Gastrocnemius medialis (tissue), 4 donors: Measurements from ENCODE around the gene ELAVL1. TPM values are rescaled to one million over a fixed set of nuclear protein-coding genes. Genes with fewer than 3 reads are reported as not detected.

Experiments
- ATAC-seq, 2 donors: fragments of 150-250 bp; one replicate each; pipeline ENCODE4 v1.9.1; 2016
- DNase-seq, 2 donors: peaks; one replicate each; pipeline ENCODE4 v3.0.0-alpha.2; 2019
- H3K27ac ChIP-seq, 4 donors: fragments of 200-600 bp; sonication (generic); 1 replicate in 1 of 4; 2 replicates in 3 of 4; pipeline ENCODE4 v1.5.1; 2016 to 2018; ENCODE audit warnings: mild to moderate bottlenecking in 2 of 4, moderate library complexity in 1 of 4
- H3K27me3 ChIP-seq, 3 donors: fragments of 200-600 bp; sonication (generic) in 2 of 3; 1 replicate in 1 of 3; 2 replicates in 2 of 3; pipeline versions ENCODE4 v1.5.1 to v1.6.0; 2016 to 2019; ENCODE audit warnings: mild to moderate bottlenecking in 1 of 3, moderate library complexity in 1 of 3
- H3K36me3 ChIP-seq, 2 donors: fragments of 200-600 bp; sonication (generic) in 1 of 2; one replicate each; pipeline ENCODE4 v1.5.1; 2017 to 2018
- H3K4me1 ChIP-seq, 2 donors: fragments of 200-600 bp; sonication (generic) in 1 of 2; one replicate each; pipeline ENCODE4 v1.5.1; 2016 to 2017; ENCODE audit warnings: mild to moderate bottlenecking in 2 of 2
- H3K4me3 ChIP-seq, 4 donors: fragments of 200-600 bp; sonication (generic) in 3 of 4; 1 replicate in 1 of 4; 2 replicates in 3 of 4; pipeline ENCODE4 v1.5.1; 2016 to 2019; ENCODE audit warnings: mild to moderate bottlenecking in 2 of 4
- H3K9me3 ChIP-seq, 3 donors: fragments of 200-600 bp; sonication (generic) in 2 of 3; 1 replicate in 1 of 3; 2 replicates in 2 of 3; pipeline ENCODE4 v1.5.1; 2016 to 2019
- CTCF ChIP-seq, 5 experiments: fragments of 450-650 bp in 3 of 5; fragments of 200-600 bp in 2 of 5; sonication (generic) in 2 of 5; IDR thresholded peaks in 4 of 5; conservative IDR thresholded peaks in 1 of 5; 1 replicate in 4 of 5; 2 replicates in 1 of 5; pipeline ENCODE4 v1.5.1; 2016 to 2019; ENCODE audit warnings: antibody characterized with exemption in 5 of 5, mild to moderate bottlenecking in 3 of 5, moderate library complexity in 3 of 5
- POLR2A ChIP-seq, 2 donors: fragments of 450-650 bp; IDR thresholded peaks; one replicate each; pipeline ENCODE4 v1.6.1; 2017; ENCODE audit warnings: antibody characterized with exemption in 2 of 2, mild to moderate bottlenecking in 2 of 2, moderate library complexity in 2 of 2
- in situ Hi-C, 4 donors: fragments of 200-750 bp; cut with MboI; loops; one replicate each; pipeline versions ENCODE4 v1.15.0 to v1.8.0; 2017; ENCODE audit warnings: low sequenced_read_pairs in 4 of 4
- intact Hi-C: fragments of 100-400 bp; cut with DNase I; formaldehyde crosslinking; loops from one replicate; pipeline ENCODE4 v1.15.1; 2023; ENCODE audit warnings: low total_unique reads
- total RNA-seq, 4 donors: library from RNA; depleted of rRNA; stranded (reverse); fragments of >200 nt; gene quantifications; one replicate each; pipeline versions ENCODE4 v1.1.0 to v1.2.3, GENCODE V29; 2016

Gene ELAVL1
- total RNA-seq, 4 donors from 2014 or later: 18.2 to 40.5 (median 28.9) TPM

DNA sequence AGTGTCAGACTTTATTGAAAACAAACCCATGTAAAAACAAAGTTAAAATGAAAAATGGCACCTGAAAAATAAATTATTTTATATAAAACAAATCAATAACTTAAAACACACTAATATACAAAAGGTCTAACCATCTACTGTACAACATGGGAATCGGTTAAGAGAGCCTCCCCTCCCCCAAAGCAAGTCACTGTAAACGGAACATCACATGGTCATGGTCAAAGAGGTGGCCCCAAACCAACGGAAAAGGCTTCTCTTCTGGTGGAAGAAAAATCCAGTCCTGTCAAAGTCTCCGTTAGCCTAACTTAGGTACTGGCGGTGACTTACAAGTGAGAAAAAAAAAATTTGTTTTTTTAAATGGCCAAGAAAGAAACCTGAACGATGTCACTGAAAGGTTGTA, 46.2 kb downstream of the ELAVL1 start:
- Histone ChIP-seq H3K4me3 (no peak overlapping the region), H3K9me3 (no peaks in the 10 kb centered on the region), H3K36me3 (peaks cover 0 to 35% of the 10 kb centered on the region in 2 donors), H3K27me3 (no peaks in the 10 kb centered on the region), H3K27ac (no peak overlapping the region), H3K4me1 (no peaks in the 10 kb centered on the region)
- in situ Hi-C loops: no loop called here
- intact Hi-C loops: no loop called here
- ATAC-seq (no peak), DNase-seq (no peak)
- TF ChIP-seq POLR2A (IDR thresholded peaks at IDR 0.05) (no peak), CTCF (IDR thresholded peaks at IDR 0.05 in 4 of 5, conservative IDR thresholded peaks at IDR 0.05 in 1 of 5) (no peak)

- no peak overlapping the region for H3K4me3 ChIP-seq
- no peak for ATAC-seq
- H3K36me3 ChIP-seq: peaks cover 0 to 5% of the 10 kb centered on the region in 2 donors
- H3K4me1 ChIP-seq: peaks cover 14 to 17% of the 10 kb centered on the region in 2 donors
- in situ Hi-C loops: no loop called here
- H3K27me3 ChIP-seq: no peaks in the 10 kb centered on the region
- TF ChIP-seq POLR2A (IDR thresholded peaks at IDR 0.05) (no peak), CTCF (IDR thresholded peaks at IDR 0.05 in 4 of 5, conservative IDR thresholded peaks at IDR 0.05 in 1 of 5) (no peak)
- intact Hi-C loops: no loop called here
- no peaks in the 10 kb centered on the region for H3K9me3 ChIP-seq
- no peak for DNase-seq
- no peak overlapping the region for H3K27ac ChIP-seq
These were observed 49.7 kb downstream of the ELAVL1 start for GRCh38 chr19:7955696-7956095.

GRCh38 chr19:7953576-7953975, 51.9 kb downstream of the ELAVL1 start:
- no peaks in the 10 kb centered on the region for H3K9me3 ChIP-seq
- no peaks in the 10 kb centered on the region for H3K36me3 ChIP-seq
- H3K4me3 ChIP-seq: no peak overlapping the region
- H3K27ac ChIP-seq: no peak overlapping the region
- in situ Hi-C loops (no loop called here), intact Hi-C loops (no loop called here)
- no peak for DNase-seq
- no peak for ATAC-seq
- H3K27me3 ChIP-seq: no peaks in the 10 kb centered on the region
- peaks cover 14 to 17% of the 10 kb centered on the region in 2 donors for H3K4me1 ChIP-seq
- TF ChIP-seq POLR2A (IDR thresholded peaks at IDR 0.05) (no peak), CTCF (IDR thresholded peaks at IDR 0.05 in 4 of 5, conservative IDR thresholded peaks at IDR 0.05 in 1 of 5) (no peak)

GRCh38 chr19:7953060-7953459, 52.4 kb downstream of the ELAVL1 start:
- TF ChIP-seq POLR2A (IDR thresholded peaks at IDR 0.05): no peak
- TF ChIP-seq CTCF (IDR thresholded peaks at IDR 0.05 in 4 of 5, conservative IDR thresholded peaks at IDR 0.05 in 1 of 5): no peak
- no peaks in the 10 kb centered on the region for H3K9me3 ChIP-seq
- H3K36me3 ChIP-seq: no peaks in the 10 kb centered on the region
- peaks cover 14 to 17% of the 10 kb centered on the region in 2 donors for H3K4me1 ChIP-seq
- ATAC-seq: no peak
- H3K4me3 ChIP-seq: no peak overlapping the region
- in situ Hi-C loops: no loop called here
- no peak overlapping the region for H3K27ac ChIP-seq
- H3K27me3 ChIP-seq: no peaks in the 10 kb centered on the region
- intact Hi-C loops: no loop called here
- no peak for DNase-seq

- H3K9me3 ChIP-seq: no peaks in the 10 kb centered on the region
- DNase-seq (no peak), ATAC-seq (no peak)
- H3K27ac ChIP-seq: no peak overlapping the region
- H3K36me3 ChIP-seq: no peaks in the 10 kb centered on the region
- no peak for TF ChIP-seq POLR2A (IDR thresholded peaks at IDR 0.05)
- no peak for TF ChIP-seq CTCF (IDR thresholded peaks at IDR 0.05 in 4 of 5, conservative IDR thresholded peaks at IDR 0.05 in 1 of 5)
- intact Hi-C loops: loop anchor here (10.0 kb wide), 1 partner anchor 887 kb away; the partner anchor contains the start of genes MBD3L1 and ZNF558
- no peak overlapping the region for H3K4me3 ChIP-seq
- peaks cover 14 to 17% of the 10 kb centered on the region in 2 donors for H3K4me1 ChIP-seq
- in situ Hi-C loops: loop anchor here (5.0 to 10.0 kb wide), 3 partner anchors 54 to 307 kb away; no protein-coding TSS in a partner anchor
- H3K27me3 ChIP-seq: no peaks in the 10 kb centered on the region
These were observed 57.5 kb downstream of the ELAVL1 start for GRCh38 chr19:7947939-7948338.
